ENCODE results near the gene RBM47. TPM values are rescaled to one million over a fixed set of nuclear protein-coding genes. Genes with fewer than 3 reads are reported as not detected.

Gene RBM47
- total RNA-seq, result 100 to 1,000 TPM; 200 to 369 (median 323) TPM

DNA sequence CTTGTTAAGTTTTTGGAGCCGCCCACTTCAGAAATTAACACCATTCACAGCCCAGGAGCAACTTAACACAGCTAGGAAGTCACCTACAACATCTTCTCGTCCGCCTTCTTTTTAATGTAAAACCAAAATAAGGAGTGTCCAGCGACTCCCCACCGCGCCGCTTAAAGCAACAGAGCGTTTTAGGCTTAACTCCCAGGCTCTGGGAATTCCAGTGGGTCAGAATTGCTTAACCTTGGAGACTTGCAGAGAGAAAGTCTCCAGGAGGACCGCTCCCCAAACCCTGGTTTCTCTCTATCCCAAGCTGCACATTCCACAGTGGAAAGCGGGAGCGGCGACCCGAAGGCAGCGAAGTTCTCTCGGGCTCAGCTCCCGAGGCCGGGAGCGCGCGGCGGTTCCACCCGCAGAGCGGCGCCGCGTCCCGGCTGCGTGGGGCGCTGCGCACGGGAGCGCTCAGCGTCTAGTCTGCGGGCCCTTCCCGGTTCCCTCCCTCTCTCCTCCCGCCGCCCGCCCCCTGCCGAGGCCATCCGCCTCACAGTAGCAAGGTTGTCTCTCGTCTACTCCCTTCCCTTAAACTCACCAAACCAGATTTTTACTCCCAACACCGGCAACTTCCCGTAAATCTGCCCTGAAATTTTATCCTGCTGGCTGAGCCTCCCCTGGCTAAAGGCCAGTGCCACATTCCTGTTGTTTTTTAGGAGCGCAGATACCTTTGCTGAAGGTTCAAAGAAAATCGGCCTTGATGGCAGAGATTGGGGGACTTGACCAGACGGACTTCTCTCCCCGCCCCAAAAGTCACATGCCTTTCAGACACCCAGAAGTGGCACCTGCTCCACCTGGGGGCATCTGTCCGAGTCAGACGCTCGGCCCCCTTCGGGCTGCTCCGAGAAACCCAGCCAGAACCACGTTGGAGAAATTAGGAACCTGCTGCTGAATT lies at the start of gene RBM47:
Gene RBM47, minus strand, starts transcription at position 464 of the 934 bp plus-strand sequence. CDS start 190,971 bp downstream, outside the sequence.
- H3K27ac ChIP-seq, result peak within 1 kb of the TSS; percentile 95 to 97 (median 97)
- 1% methylated on average over 31 to 45 of the region's 53 CpGs for WGBS, 2 donors

GRCh38 chr4:40678421-40678820 lies 48.8 kb upstream of the RBM47 start:
- no peaks in the 10 kb centered on the region for H3K9me3 ChIP-seq
- intact Hi-C loops (cut with DNase I), result no loop called here
- 41 to 52% methylated on average over 6 of the region's 6 CpGs for WGBS, 2 donors
- H3K4me1 ChIP-seq, result peaks cover 33 to 42% of the 10 kb centered on the region in 2 donors
- no peak overlapping the region for H3K4me3 ChIP-seq (replicated peaks in 1 of 3)
- peak overlapping the region; percentile 53 to 91 (median 86) for H3K27ac ChIP-seq
- DNase-seq, result peak in 1 of 2 donors; percentile 29
- TF ChIP-seq CTCF (IDR thresholded peaks at IDR 0.05) (no peak), POLR2A (IDR thresholded peaks at IDR 0.05) (no peak)
- H3K27me3 ChIP-seq, result no peaks in the 10 kb centered on the region
- no peaks in the 10 kb centered on the region for H3K36me3 ChIP-seq

More for the DNA sequence above, at the start of gene RBM47:
- intact Hi-C loops (cut with DNase I), result loop anchor here (10.0 kb wide), 2 partner anchors 65 to 75 kb away; no protein-coding TSS in a partner anchor
- Histone ChIP-seq H3K4me3 (replicated peaks in 1 of 3) (peak within 1 kb of the TSS; percentile 59 to 83 (median 63)), H3K4me1 (peaks cover 20 to 21% of the 10 kb centered on the region in 2 donors), H3K27me3 (no peaks in the 10 kb centered on the region), H3K36me3 (no peaks in the 10 kb centered on the region), H3K9me3 (no peaks in the 10 kb centered on the region)
- DNase-seq, result peak; percentile 87 to 88
- no peak for TF ChIP-seq CTCF (IDR thresholded peaks at IDR 0.05)
- peak; percentile 46 to 84 for TF ChIP-seq POLR2A (IDR thresholded peaks at IDR 0.05)

GRCh38 chr4:40675166-40675565 lies 45.5 kb upstream of the RBM47 start:
- TF ChIP-seq POLR2A (IDR thresholded peaks at IDR 0.05) (no peak), CTCF (IDR thresholded peaks at IDR 0.05) (no peak)
- Histone ChIP-seq H3K27ac (no peak overlapping the region), H3K36me3 (no peaks in the 10 kb centered on the region), H3K27me3 (no peaks in the 10 kb centered on the region), H3K4me3 (replicated peaks in 1 of 3) (no peak overlapping the region), H3K4me1 (peaks cover 21 to 38% of the 10 kb centered on the region in 2 donors), H3K9me3 (no peaks in the 10 kb centered on the region)
- intact Hi-C loops (cut with DNase I), result no loop called here
- DNase-seq, result no peak
- WGBS, 2 donors, result 80 to 86% methylated on average over 6 of the region's 6 CpGs

- 57 to 67% methylated on average over 15 of the region's 15 CpGs for WGBS, 2 donors
- DNase-seq, result peak in 1 of 2 donors; percentile 28
These were observed 43.2 kb upstream of the RBM47 start for GRCh38 chr4:40672528-40673522.

More at GRCh38 chr4:40672528-40673522, 43.2 kb upstream of the RBM47 start:
- Histone ChIP-seq H3K27ac (peak overlapping the region; percentile 8 to 56 (median 27)), H3K36me3 (no peaks in the 10 kb centered on the region), H3K27me3 (no peaks in the 10 kb centered on the region), H3K4me3 (replicated peaks in 1 of 3) (no peak overlapping the region), H3K4me1 (peaks cover 5 to 16% of the 10 kb centered on the region in 2 donors), H3K9me3 (no peaks in the 10 kb centered on the region)
- intact Hi-C loops (cut with DNase I), result no loop called here
- TF ChIP-seq POLR2A (IDR thresholded peaks at IDR 0.05), result no peak
- TF ChIP-seq CTCF (IDR thresholded peaks at IDR 0.05), result no peak

Data from thyroid gland (tissue), 4 donors.